Suprapubic skin (tissue), 4 donors: ENCODE measurements around the gene POLR1E. TPM values are rescaled to one million over a fixed set of nuclear protein-coding genes. Genes with fewer than 3 reads are reported as not detected.
"Not testable (repeated sequence)": the region's sequence is repeated elsewhere in the genome, so short reads cannot be mapped to it uniquely, and the experiment has no call there.

Experiments used
- DNase-seq, 2 donors: peaks; one replicate each; pipeline ENCODE4 v3.0.0-alpha.2; 2019; ENCODE audit warnings: low spot score in 2 of 2
- H3K27ac ChIP-seq: fragments of 200-600 bp; sonication (generic); one replicate; pipeline ENCODE4 v1.5.1; 2019
- H3K27me3 ChIP-seq: fragments of 200-600 bp; sonication (generic); one replicate; pipeline ENCODE4 v1.5.1; 2019
- H3K36me3 ChIP-seq: fragments of 200-600 bp; sonication (generic); one replicate; pipeline ENCODE4 v1.5.1; 2019
- H3K4me1 ChIP-seq: fragments of 200-600 bp; sonication (generic); one replicate; pipeline ENCODE4 v1.5.1; 2019
- H3K4me3 ChIP-seq: fragments of 200-600 bp; sonication (generic); one replicate; pipeline ENCODE4 v1.5.1; 2019; ENCODE audit warnings: mild to moderate bottlenecking
- H3K9me3 ChIP-seq: fragments of 200-600 bp; sonication (generic); one replicate; pipeline ENCODE4 v1.5.1; 2019
- EP300 ChIP-seq: sonication (generic); formaldehyde crosslinking; IDR thresholded peaks from one replicate; pipeline ENCODE4 v1.6.1; 2017; ENCODE audit warnings: antibody characterized with exemption
- POLR2A ChIP-seq, 2 donors: fragments of 450-650 bp; IDR thresholded peaks; one replicate each; pipeline ENCODE4 v1.6.1; 2017; ENCODE audit warnings: antibody characterized with exemption in 2 of 2, mild to moderate bottlenecking in 2 of 2, moderate library complexity in 2 of 2
- POLR2AphosphoS5 ChIP-seq, 3 donors: sonication (generic); formaldehyde crosslinking; IDR thresholded peaks; one replicate each; pipeline ENCODE4 v1.6.1; 2017; ENCODE audit warnings: antibody characterized with exemption in 3 of 3
- WGBS: methylation state at CpG from one replicate; pipeline ENCODE4 v1.1.5; 2018; 5-methylcytosine and 5-hydroxymethylcytosine counted together
- total RNA-seq, 4 donors: library from RNA; depleted of rRNA; stranded (reverse); fragments of >200 nt; gene quantifications; one replicate each; pipeline ENCODE4 v1.1.0, GENCODE V29; 2016
- TF ChIP-seq, protein P1 (sequence below), 2 donors: fragments of 200-600 bp in 1 of 2; fragments of 450-650 bp in 1 of 2; sonication (generic) in 1 of 2; IDR thresholded peaks; one replicate each; pipeline ENCODE4 v1.5.1; 2016 to 2019; ENCODE audit warnings: antibody characterized with exemption in 2 of 2, mild to moderate bottlenecking in 1 of 2, moderate library complexity in 1 of 2

Gene POLR1E
- total RNA-seq, 4 donors from 2014 or later = 15.7 to 26.3 (median 24.0) TPM

DNA sequence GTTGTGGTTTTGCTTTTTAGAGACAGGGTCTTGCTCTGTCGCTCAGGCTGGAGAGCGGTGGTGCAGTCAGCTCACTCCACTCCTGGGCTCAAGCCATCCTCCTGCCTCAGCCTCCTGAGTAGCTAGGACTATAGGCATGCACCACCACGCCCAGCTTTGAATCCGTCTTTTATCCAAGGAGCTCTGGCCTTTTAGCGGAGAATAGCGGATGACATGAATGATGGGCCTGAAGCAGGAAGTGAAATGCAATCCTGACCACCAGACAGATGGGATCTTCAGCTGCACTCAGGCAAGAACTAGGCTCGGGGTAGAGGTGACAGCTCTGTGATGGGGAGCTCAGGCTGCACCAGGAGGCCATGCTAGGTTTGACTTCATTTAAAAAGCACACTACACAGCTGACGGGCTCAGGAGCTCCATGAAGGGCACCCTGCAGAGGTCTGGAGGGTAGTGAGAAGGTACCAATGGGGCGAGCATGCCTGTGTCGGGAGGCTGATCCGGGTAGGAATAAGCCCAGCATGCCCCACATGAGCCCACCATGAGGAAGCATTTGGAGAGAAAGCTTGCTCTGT, 21.9 kb downstream of the POLR1E start:
- WGBS = 92% methylated on average over 11 of the region's 11 CpGs
- H3K4me1 ChIP-seq = no peaks in the 10 kb centered on the region
- H3K9me3 ChIP-seq = no peaks in the 10 kb centered on the region
- no peak overlapping the region for H3K27ac ChIP-seq
- H3K36me3 ChIP-seq = peaks cover 48% of the 10 kb centered on the region
- no peak overlapping the region for H3K4me3 ChIP-seq
- H3K27me3 ChIP-seq = no peaks in the 10 kb centered on the region
- no peak for TF ChIP-seq EP300
- TF ChIP-seq POLR2A (IDR thresholded peaks at IDR 0.05) = no peak
- no peak for TF ChIP-seq POLR2AphosphoS5 (IDR thresholded peaks at IDR 0.05)
- TF ChIP-seq, protein P1, sequence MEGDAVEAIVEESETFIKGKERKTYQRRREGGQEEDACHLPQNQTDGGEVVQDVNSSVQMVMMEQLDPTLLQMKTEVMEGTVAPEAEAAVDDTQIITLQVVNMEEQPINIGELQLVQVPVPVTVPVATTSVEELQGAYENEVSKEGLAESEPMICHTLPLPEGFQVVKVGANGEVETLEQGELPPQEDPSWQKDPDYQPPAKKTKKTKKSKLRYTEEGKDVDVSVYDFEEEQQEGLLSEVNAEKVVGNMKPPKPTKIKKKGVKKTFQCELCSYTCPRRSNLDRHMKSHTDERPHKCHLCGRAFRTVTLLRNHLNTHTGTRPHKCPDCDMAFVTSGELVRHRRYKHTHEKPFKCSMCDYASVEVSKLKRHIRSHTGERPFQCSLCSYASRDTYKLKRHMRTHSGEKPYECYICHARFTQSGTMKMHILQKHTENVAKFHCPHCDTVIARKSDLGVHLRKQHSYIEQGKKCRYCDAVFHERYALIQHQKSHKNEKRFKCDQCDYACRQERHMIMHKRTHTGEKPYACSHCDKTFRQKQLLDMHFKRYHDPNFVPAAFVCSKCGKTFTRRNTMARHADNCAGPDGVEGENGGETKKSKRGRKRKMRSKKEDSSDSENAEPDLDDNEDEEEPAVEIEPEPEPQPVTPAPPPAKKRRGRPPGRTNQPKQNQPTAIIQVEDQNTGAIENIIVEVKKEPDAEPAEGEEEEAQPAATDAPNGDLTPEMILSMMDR (IDR thresholded peaks at IDR 0.05) = no peak
- DNase-seq = no peak

DNA sequence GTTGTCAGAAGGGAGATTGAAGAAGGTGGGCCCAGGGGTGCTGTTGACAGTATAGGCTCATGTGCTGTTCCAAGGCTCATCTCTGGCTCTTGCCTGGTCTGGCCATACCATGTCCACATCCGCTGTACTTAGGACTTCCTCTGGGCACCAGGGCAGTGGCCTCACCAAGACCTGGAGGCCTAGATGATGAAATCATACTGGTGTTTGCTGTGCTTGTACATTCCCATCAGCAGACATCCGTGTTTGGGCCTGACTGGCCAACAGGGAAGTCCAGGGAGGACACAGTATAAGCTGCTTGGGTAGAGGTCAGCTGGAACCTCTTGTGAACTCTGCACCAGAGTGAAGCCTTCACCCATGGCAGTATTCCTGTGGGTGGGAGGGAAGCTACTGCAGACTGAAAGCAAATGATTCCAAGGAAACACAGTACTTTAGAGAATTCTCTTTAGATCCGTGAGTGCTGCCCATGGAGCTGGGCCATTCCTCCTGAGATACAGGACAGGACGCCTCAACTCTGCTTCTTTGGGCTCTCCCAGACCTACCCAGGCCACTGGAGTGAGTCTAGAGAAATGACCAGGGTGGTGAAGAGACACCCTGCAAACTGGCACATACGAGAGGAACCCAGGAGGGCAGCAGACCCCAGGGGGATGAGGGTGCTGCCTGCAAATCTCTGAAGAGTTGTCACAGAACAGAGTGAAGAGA, 22.5 kb downstream of the POLR1E start:
- no peak overlapping the region for H3K4me3 ChIP-seq
- no peak overlapping the region for H3K27ac ChIP-seq
- WGBS = 96% methylated on average over 4 of the region's 5 CpGs
- no peaks in the 10 kb centered on the region for H3K27me3 ChIP-seq
- DNase-seq = no peak
- TF ChIP-seq POLR2A (IDR thresholded peaks at IDR 0.05) (no peak), EP300 (no peak), POLR2AphosphoS5 (IDR thresholded peaks at IDR 0.05) (no peak)
- TF ChIP-seq, protein P1 (IDR thresholded peaks at IDR 0.05) = no peak
- H3K4me1 ChIP-seq = no peaks in the 10 kb centered on the region
- H3K36me3 ChIP-seq = peaks cover 42% of the 10 kb centered on the region
- H3K9me3 ChIP-seq = no peaks in the 10 kb centered on the region

DNA sequence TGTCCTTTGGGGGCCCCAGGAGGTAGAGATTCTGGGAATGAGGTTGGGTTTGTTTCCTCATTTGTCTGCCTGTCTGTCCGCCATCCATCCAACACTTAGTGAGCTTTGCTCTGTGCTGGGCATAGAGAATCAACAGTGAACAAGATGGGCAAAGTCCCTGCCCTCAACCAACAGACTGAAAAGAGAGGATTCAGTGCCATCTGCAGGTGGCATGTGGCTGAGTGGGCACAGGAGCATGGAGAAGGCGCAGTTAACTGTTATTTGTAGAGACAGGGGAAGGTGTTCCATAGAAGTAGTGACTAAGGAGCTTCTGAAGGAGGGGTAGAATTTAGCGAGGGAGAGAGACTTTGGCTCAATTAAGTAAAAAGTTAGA, 23.1 kb downstream of the POLR1E start:
- 94% methylated on average over 3 of the region's 3 CpGs for WGBS
- no peak overlapping the region for H3K27ac ChIP-seq
- H3K4me1 ChIP-seq = no peaks in the 10 kb centered on the region
- H3K36me3 ChIP-seq = peaks cover 36% of the 10 kb centered on the region
- H3K4me3 ChIP-seq = no peak overlapping the region
- TF ChIP-seq POLR2A (IDR thresholded peaks at IDR 0.05) (no peak), EP300 (no peak), POLR2AphosphoS5 (IDR thresholded peaks at IDR 0.05) (no peak)
- TF ChIP-seq, protein P1 (IDR thresholded peaks at IDR 0.05) = no peak
- H3K9me3 ChIP-seq = no peaks in the 10 kb centered on the region
- no peaks in the 10 kb centered on the region for H3K27me3 ChIP-seq
- no peak for DNase-seq

DNA sequence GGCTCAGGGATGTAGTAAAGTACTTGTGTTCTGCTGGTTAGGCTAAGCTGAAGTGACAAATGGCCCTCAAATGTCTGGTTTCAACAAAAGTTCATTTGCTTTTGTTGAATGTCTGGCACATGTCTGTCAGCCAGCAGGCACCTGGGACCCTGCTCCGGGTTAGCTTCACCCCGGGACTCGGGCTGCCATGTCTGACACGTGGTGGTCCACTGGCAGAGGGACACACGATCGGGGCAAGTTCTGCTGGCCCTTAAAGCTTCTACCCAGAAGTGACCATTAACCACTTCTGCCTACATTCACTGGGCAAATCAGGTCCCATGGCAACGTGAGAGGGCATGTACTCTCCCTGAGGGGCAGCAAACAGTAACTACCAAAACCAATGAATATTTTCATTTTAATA, 23.8 kb downstream of the POLR1E start:
- no peaks in the 10 kb centered on the region for H3K4me1 ChIP-seq
- H3K27ac ChIP-seq = no peak overlapping the region
- TF ChIP-seq POLR2A (IDR thresholded peaks at IDR 0.05) (no peak), POLR2AphosphoS5 (IDR thresholded peaks at IDR 0.05) (no peak), EP300 (no peak)
- TF ChIP-seq, protein P1 (IDR thresholded peaks at IDR 0.05) = no peak
- H3K27me3 ChIP-seq = no peaks in the 10 kb centered on the region
- 91% methylated on average over 7 of the region's 7 CpGs for WGBS
- H3K4me3 ChIP-seq = no peak overlapping the region
- no peaks in the 10 kb centered on the region for H3K9me3 ChIP-seq
- peaks cover 31% of the 10 kb centered on the region for H3K36me3 ChIP-seq
- no peak for DNase-seq

DNA sequence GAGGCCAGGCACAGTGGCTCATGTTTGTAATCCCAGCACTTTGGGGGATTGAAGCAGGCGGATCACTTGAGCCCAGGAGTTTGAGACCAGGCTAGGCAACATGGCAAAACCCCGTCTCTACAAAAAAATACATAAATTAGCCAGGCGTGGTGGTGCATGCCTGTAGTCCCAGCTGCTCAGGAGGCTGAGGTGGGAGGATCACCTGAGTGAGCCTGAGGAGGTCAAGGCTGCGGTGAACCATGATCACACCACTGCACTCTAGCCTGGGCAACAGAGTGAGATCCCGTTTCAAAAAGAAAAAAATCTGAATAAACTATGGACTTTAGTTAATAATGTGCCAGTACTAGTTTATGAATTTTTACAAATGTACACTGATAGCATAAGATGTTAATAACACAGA, 24.3 kb downstream of the POLR1E start:
- not testable (repeated sequence) for H3K4me1 ChIP-seq, DNase-seq, H3K27ac ChIP-seq, H3K4me3 ChIP-seq, H3K27me3 ChIP-seq, H3K9me3 ChIP-seq
- WGBS = 86% methylated on average over 5 of the region's 5 CpGs
- H3K36me3 ChIP-seq = peaks cover 26% of the 10 kb centered on the region
